ENCODE data around the gene ARL2BP.
"Not testable (repeated sequence)": the region's sequence is repeated elsewhere in the genome, so short reads cannot be mapped to it uniquely, and the experiment has no call there.

ARL2BP gene

GRCh38 chr16:57266531-57267260, 21.6 kb downstream of the ARL2BP start (continued):
- TF ChIP-seq CREB5 (CRISPR knock-in tag; IDR thresholded peaks at IDR 0.05; ENCODE audit: low read depth) (no peak), POU6F1 (CRISPR knock-in tag; IDR thresholded peaks at IDR 0.05; ENCODE audit: borderline replicate concordance, low read depth) (no peak), ZC3H10 (CRISPR knock-in tag; IDR thresholded peaks at IDR 0.05) (no peak)

- ATAC-seq: not testable (repeated sequence)
These were observed 22.3 kb downstream of the ARL2BP start for GRCh38 chr16:57267343-57267742.

GRCh38 chr16:57268804-57269800, 24.0 kb downstream of the ARL2BP start:
- TF ChIP-seq ZFP30 (CRISPR knock-in tag; IDR thresholded peaks at IDR 0.05): no peak
- no peak for TF ChIP-seq ZNF565 (CRISPR knock-in tag; conservative IDR thresholded peaks at IDR 0.05; ENCODE audit: low read depth)
- no peak for TF ChIP-seq SNAI2 (CRISPR knock-in tag; IDR thresholded peaks at IDR 0.05)
- no peak for TF ChIP-seq RARB (CRISPR knock-in tag; IDR thresholded peaks at IDR 0.05)
- TF ChIP-seq ISL1 (CRISPR knock-in tag; IDR thresholded peaks at IDR 0.05): no peak
- TF ChIP-seq ZNF8 (CRISPR knock-in tag; IDR thresholded peaks at IDR 0.05): no peak
- no peak for TF ChIP-seq PATZ1 (CRISPR knock-in tag; IDR thresholded peaks at IDR 0.05; ENCODE audit: borderline replicate concordance)
- TF ChIP-seq TCF4 (CRISPR knock-in tag; IDR thresholded peaks at IDR 0.05; ENCODE audit: borderline replicate concordance): no peak
- no peak for TF ChIP-seq TSHZ2 (CRISPR knock-in tag; IDR thresholded peaks at IDR 0.05)
- TF ChIP-seq ZNF70 (CRISPR knock-in tag; IDR thresholded peaks at IDR 0.05): no peak

GRCh38 chr16:57270221-57271062, 25.4 kb downstream of the ARL2BP start:
- ATAC-seq: no peak
- no peak for TF ChIP-seq RARB (CRISPR knock-in tag; IDR thresholded peaks at IDR 0.05)
- TF ChIP-seq ZNF565 (CRISPR knock-in tag; conservative IDR thresholded peaks at IDR 0.05; ENCODE audit: low read depth): no peak
- no peak for TF ChIP-seq OSR1 (CRISPR knock-in tag; IDR thresholded peaks at IDR 0.05)
- no peak for TF ChIP-seq ZNF70 (CRISPR knock-in tag; IDR thresholded peaks at IDR 0.05)
- no peak for TF ChIP-seq PPARA (CRISPR knock-in tag; IDR thresholded peaks at IDR 0.05; ENCODE audit: borderline replicate concordance)
- TF ChIP-seq ISL1 (CRISPR knock-in tag; IDR thresholded peaks at IDR 0.05): no peak
- TF ChIP-seq CSRNP3 (CRISPR knock-in tag; IDR thresholded peaks at IDR 0.05): no peak

More at GRCh38 chr16:57268804-57269800, 24.0 kb downstream of the ARL2BP start:
- ATAC-seq: no peak

Data from SK-N-SH treated with all-trans-retinoic acid at 6 μM for 48 hours (cell line).